HL-60 (cell line): Measurements from ENCODE around the gene CDK12.

Experiments used
- CTCF ChIP-seq: IDR thresholded peaks from one replicate; pipeline ENCODE4 v1.5.1; 2011; ENCODE audit warnings: low read length, control low read depth, inconsistent platforms; ENCODE audit not compliant: insufficient read depth
- GABPA ChIP-seq: IDR thresholded peaks from 2 replicates; pipeline ENCODE4 v1.6.1; 2012; ENCODE audit warnings: low read depth
- REST ChIP-seq: IDR thresholded peaks from 2 replicates; pipeline ENCODE4 v1.6.1; 2012; ENCODE audit warnings: low read depth; ENCODE audit not compliant: insufficient replicate concordance

GRCh38 chr17:39461926-39462569 lies 762 bp downstream of the CDK12 start:
- TF ChIP-seq REST (no peak), CTCF (no peak), GABPA (no peak)
